AG04450 (cell line): ENCODE data around the gene FOXJ1. TPM values are rescaled to one million over a fixed set of nuclear protein-coding genes. Genes with fewer than 3 reads are reported as not detected.

Experiments used
- CTCF ChIA-PET: fragments of 300-600, 350-600 bp; formaldehyde crosslinking; extraction: SDS; loops from one replicate; lab custom pipeline; 2022; ENCODE audit warnings: antibody characterized with exemption, inconsistent platforms; lab: Charles Lee
- POLR2A ChIA-PET: fragments of 350-600 bp; formaldehyde crosslinking; extraction: SDS; loops from one replicate; lab custom pipeline; 2021; ENCODE audit warnings: antibody characterized with exemption, inconsistent platforms; lab: Yijun Ruan, JAX
- DNase-seq: peaks from one replicate; pipeline ENCODE4 v3.0.0-alpha.2; 2011; ENCODE audit warnings: low read depth, low spot score
- H3K27ac ChIP-seq: one replicate; pipeline ENCODE4 v1.5.1; 2012; ENCODE audit warnings: low read depth, low read length, control low read depth
- H3K27me3 ChIP-seq: one replicate; pipeline ENCODE4 v1.6.0; 2012; ENCODE audit warnings: low read length; ENCODE audit not compliant: control insufficient read depth, insufficient read depth
- H3K4me3 ChIP-seq: 2 replicates; pipeline ENCODE4 v1.5.1; 2011; ENCODE audit warnings: mild to moderate bottlenecking, low read depth, low read length, control low read depth
- H3K9me3 ChIP-seq: 2 replicates; pipeline ENCODE4 v1.5.1; 2012; ENCODE audit warnings: low read length; ENCODE audit not compliant: control insufficient read depth, insufficient read depth
- CTCF ChIP-seq: IDR thresholded peaks from 2 replicates; pipeline ENCODE4 v1.5.1; 2011; ENCODE audit warnings: low read depth, low read length, control low read depth, inconsistent platforms
- polyA plus RNA-seq: library from polyadenylated mRNA; depleted of rRNA; stranded (reverse); fragments of >200 nt; gene quantifications from 2 replicates; pipeline ENCODE4 v1.2.3, GENCODE V29; 2011

Gene FOXJ1
- polyA plus RNA-seq, 1 experiment = not detected

DNA sequence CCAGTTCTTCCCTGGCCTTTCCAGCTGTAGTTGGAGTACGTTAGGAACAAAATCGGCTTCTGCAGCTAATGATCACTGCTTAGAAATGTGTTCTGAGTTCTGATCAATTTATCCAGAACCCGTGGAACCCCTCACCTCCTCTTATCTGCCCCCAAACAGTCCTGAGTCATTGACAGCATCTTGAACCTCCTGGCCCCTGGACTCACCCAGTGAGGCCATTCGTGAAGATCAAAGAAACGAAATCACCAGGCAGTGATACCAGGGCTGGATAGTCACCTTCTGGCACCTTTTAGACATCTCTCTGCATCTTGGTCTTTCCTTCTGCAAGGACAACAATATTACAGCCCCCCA, 20.4 kb downstream of the FOXJ1 start:
- Histone ChIP-seq H3K27me3 (no peaks in the 10 kb centered on the region), H3K9me3 (no peaks in the 10 kb centered on the region), H3K27ac (no peak overlapping the region), H3K4me3 (no peak overlapping the region)
- no peak for DNase-seq
- POLR2A ChIA-PET = no interaction called here
- CTCF ChIA-PET = interaction anchor here (0.9 to 7.5 kb wide), 4 partner anchors 11 to 164 kb away, joined by 3 to 92 read pairs (median 5); no protein-coding TSS in a partner anchor
- no peak for TF ChIP-seq CTCF

DNA sequence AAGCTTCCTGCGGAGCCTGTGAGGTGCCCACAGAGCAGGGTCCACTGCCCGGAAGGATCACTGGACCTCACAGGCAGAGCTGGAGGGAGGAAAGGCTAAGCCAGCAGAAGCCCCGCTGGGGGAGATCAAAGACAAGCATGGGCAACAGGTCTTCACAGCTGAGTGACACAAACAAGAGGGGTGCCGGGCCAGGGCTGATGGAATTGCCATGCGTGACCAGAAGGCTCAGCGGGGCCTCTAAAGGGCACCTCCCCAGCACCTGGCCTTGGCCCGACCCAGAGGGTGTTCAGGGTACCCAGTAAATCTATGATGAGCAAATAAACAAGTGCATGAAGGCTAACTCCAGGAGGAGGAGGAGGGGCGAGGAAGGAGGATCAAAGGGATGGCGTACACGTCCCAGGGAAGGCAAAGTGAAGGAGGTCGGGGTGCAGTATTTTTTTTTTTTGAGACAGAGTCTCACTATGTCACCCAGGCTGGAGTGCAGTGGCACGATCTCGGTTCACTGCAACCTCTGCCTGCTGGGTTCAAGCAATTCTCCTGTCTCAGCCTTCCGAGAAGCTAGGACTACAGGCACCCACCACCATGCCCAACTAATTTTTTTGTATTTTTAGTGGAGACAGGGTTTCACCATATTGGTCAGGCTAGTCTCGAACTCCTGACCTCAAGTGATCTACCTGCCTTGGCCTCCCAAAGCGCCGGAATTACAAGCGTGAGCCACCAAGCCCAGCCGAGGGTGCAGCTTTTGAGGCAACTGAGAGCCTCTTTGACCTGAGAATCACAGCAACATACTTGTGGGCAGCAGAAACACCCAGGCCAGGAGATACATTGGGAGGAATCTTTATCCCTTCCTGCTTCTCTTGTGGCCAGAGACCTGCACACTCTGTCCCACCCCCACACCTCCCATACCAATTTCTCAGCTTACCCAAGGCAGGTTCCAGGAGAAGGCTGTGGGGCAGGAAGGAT, 21.4 kb downstream of the FOXJ1 start:
- ChIA-PET POLR2A (no interaction called here), CTCF (interaction anchor here (0.5 to 7.5 kb wide), 6 partner anchors 155 to 236 kb away, joined by 3 to 92 read pairs (median 5); no protein-coding TSS in a partner anchor)
- no peak overlapping the region for H3K4me3 ChIP-seq
- TF ChIP-seq CTCF = no peak
- no peaks in the 10 kb centered on the region for H3K9me3 ChIP-seq
- DNase-seq = no peak
- H3K27me3 ChIP-seq = no peaks in the 10 kb centered on the region
- no peak overlapping the region for H3K27ac ChIP-seq

DNA sequence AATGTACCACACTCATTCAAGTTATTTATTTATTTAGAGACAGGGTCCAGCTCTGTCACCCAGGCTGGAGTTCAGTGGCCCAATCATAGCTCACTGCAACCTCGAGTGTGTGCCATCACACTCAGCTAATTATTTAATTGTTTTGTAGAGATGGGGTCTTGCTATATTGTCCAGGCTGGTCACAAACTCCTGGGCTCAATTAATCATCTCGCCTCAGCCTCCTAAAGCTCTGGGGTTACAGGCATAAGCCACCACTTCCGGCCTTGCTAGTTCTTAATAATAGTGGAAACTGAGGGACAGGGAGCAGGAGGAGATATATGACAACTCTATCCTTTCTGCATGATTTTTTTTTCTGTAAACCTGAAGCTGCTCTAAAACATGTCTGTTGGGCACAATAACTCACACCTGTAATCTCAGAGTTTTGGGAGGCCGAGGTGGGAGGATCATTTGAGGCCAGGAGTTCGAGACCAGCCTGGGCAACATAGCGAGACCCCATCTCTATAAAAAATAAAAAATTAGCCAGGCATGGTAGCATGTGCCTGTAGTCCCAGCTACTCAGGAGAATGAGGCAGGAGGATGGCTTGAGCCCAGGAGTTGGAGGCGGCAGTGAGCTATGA, 25.8 kb downstream of the FOXJ1 start:
- Histone ChIP-seq H3K9me3 (no peaks in the 10 kb centered on the region), H3K4me3 (no peak overlapping the region), H3K27me3 (peaks cover 2% of the 10 kb centered on the region), H3K27ac (no peak overlapping the region)
- CTCF ChIA-PET = interaction anchor here (1.8 kb wide), 1 partner anchor 165 kb away, joined by 8 read pairs; no protein-coding TSS in a partner anchor
- TF ChIP-seq CTCF = no peak
- POLR2A ChIA-PET = no interaction called here
- no peak for DNase-seq

DNA sequence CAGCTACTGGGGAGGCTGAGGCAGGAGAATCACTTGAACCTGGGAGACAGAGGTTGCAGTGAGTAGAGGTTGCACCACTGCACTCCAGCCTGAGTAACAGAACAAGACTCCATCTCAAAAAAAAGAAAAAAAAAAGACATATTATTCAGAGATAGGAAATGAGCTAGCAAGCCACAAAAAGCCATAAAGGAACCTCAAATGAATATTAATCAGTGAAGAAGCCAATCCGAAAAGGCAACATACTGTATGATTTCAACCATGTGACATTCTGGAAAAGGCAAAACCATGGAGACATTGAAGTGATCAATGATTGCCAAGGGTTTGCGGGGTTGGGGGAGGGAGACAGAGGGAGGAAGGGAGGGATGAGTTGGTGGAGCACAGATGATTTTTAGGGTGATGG, 29.1 kb downstream of the FOXJ1 start:
- DNase-seq = no peak
- Histone ChIP-seq H3K27ac (no peak overlapping the region), H3K27me3 (peaks cover 2% of the 10 kb centered on the region), H3K4me3 (no peak overlapping the region), H3K9me3 (no peaks in the 10 kb centered on the region)
- CTCF ChIA-PET = interaction anchor here (1.0 to 1.9 kb wide), 2 partner anchors 10 to 168 kb away, joined by 5 to 6 read pairs; no protein-coding TSS in a partner anchor
- no peak for TF ChIP-seq CTCF
- POLR2A ChIA-PET = no interaction called here
